Fibroblast of lung (primary cell): ENCODE data around the gene SLC37A1. TPM values are rescaled to one million over a fixed set of nuclear protein-coding genes. Genes with fewer than 3 reads are reported as not detected.

Experiments
- DNase-seq, 2 donors: peaks; one replicate each; pipeline versions ENCODE4 v3.0.0 to v3.0.0-alpha.2; 2010; ENCODE audit warnings: low read depth in 2 of 2
- H2AFZ ChIP-seq: 2 replicates; pipeline ENCODE4 v1.5.1; 2012; ENCODE audit warnings: low read length, control low read depth, inconsistent platforms
- H3K27ac ChIP-seq: 2 replicates; pipeline ENCODE4 v1.5.1; 2011; ENCODE audit warnings: low read length, control low read depth; ENCODE audit not compliant: insufficient read depth
- H3K27me3 ChIP-seq: 2 replicates; pipeline ENCODE4 v1.5.1; 2011; ENCODE audit warnings: mild to moderate bottlenecking, low read length; ENCODE audit not compliant: control insufficient read depth, insufficient read depth
- H3K36me3 ChIP-seq: 2 replicates; pipeline ENCODE4 v1.5.1; 2011; ENCODE audit warnings: low read length; ENCODE audit not compliant: control insufficient read depth, insufficient read depth
- H3K4me1 ChIP-seq: 2 replicates; pipeline ENCODE4 v1.5.1; 2011; ENCODE audit warnings: low read length; ENCODE audit not compliant: control insufficient read depth, insufficient read depth; ENCODE audit errors: extremely low read depth
- H3K4me2 ChIP-seq: 2 replicates; pipeline ENCODE4 v1.5.1; 2011; ENCODE audit warnings: low read length, control low read depth; ENCODE audit not compliant: insufficient read depth; ENCODE audit errors: extremely low read depth
- H3K4me3 ChIP-seq, 4 experiments: fragments of 200-600 bp in 1 of 4; sonication (generic) in 1 of 4; replicated peaks in 1 of 4; 2 replicates each; pipeline ENCODE4 v1.5.1; 2011 to 2016; ENCODE audit warnings: low read length in 4 of 4, low read depth in 3 of 4, mild to moderate bottlenecking in 3 of 4, control low read depth in 2 of 4, inconsistent platforms in 1 of 4, mixed read lengths in 1 of 4; ENCODE audit not compliant: insufficient read depth in 1 of 4; ENCODE audit errors: control extremely low read depth in 1 of 4
- H3K79me2 ChIP-seq: 2 replicates; pipeline ENCODE4 v1.5.1; 2012; ENCODE audit warnings: mild to moderate bottlenecking, low read length, inconsistent platforms; ENCODE audit not compliant: control insufficient read depth, insufficient read depth
- H3K9ac ChIP-seq: 2 replicates; pipeline ENCODE4 v1.5.1; 2011; ENCODE audit warnings: mild to moderate bottlenecking, low read length, control low read depth; ENCODE audit not compliant: insufficient read depth
- H3K9me3 ChIP-seq: 2 replicates; pipeline ENCODE4 v1.5.1; 2012; ENCODE audit warnings: low read depth, low read length; ENCODE audit not compliant: control insufficient read depth, insufficient read depth
- H4K20me1 ChIP-seq: 2 replicates; pipeline ENCODE4 v1.5.1; 2011; ENCODE audit warnings: low read length; ENCODE audit not compliant: control insufficient read depth, insufficient read depth; ENCODE audit errors: extremely low read depth
- EZH2 ChIP-seq: IDR thresholded peaks from 2 replicates; pipeline ENCODE4 v1.5.1; 2012; ENCODE audit warnings: low read length, control low read depth, mild to moderate bottlenecking; ENCODE audit errors: missing control alignments
- polyA plus RNA-seq, 2 donors: library from polyadenylated mRNA; depleted of rRNA in 1 of 2; stranded (reverse) in 1 of 2; unstranded in 1 of 2; fragments of >200 nt; gene quantifications; 2 replicates each; pipeline ENCODE4 v1.2.1, GENCODE V29; 2011 to 2012; ENCODE audit warnings: missing spikeins in 1 of 2
- total RNA-seq: library from RNA; depleted of rRNA; stranded (reverse); fragments of >200 nt; gene quantifications from 2 replicates; pipeline ENCODE4 v1.2.1, GENCODE V29; 2014
- TF ChIP-seq, protein P1 (sequence below), 2 donors: IDR thresholded peaks in 1 of 2; conservative IDR thresholded peaks in 1 of 2; 1 replicate in 1 of 2; 2 replicates in 1 of 2; pipeline ENCODE4 v1.5.1; 2011 to 2012; ENCODE audit warnings: low read length in 2 of 2, control low read depth in 1 of 2, inconsistent platforms in 1 of 2, low read depth in 1 of 2, mild to moderate bottlenecking in 1 of 2

SLC37A1 gene
- total and polyA plus RNA-seq, 2 donors (not counting 1 experiment from before 2014, with no cell fraction given) = 0.42 to 6.4 TPM

DNA sequence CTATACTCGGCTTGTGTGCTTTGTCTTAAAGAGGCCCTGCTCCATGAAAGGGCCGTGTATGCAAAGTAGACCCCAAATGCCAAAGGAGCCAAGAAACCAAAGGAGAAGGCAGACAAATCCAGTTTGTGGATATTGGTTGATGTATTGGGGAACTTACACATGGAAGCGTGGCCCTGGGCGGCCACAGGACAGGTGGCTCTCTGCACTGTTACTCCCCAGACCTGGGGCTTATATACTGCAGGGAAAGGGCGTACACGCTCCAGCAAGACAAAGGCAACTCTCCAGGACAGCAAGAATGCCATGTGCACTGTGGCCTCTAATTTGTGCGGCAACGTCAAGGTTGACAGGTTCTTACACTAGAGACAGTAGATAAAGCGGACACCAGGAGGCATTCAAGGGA is 42.4 kb upstream of the SLC37A1 start:
- no peak for DNase-seq
- H3K9ac ChIP-seq = no peak overlapping the region
- no peaks in the 10 kb centered on the region for H4K20me1 ChIP-seq
- no peak overlapping the region for H3K4me3 ChIP-seq
- H3K4me1 ChIP-seq = no peaks in the 10 kb centered on the region
- H2AFZ ChIP-seq = no peak overlapping the region
- no peak overlapping the region for H3K4me2 ChIP-seq
- no peaks in the 10 kb centered on the region for H3K79me2 ChIP-seq
- no peaks in the 10 kb centered on the region for H3K36me3 ChIP-seq
- no peak for TF ChIP-seq EZH2
- H3K27me3 ChIP-seq = no peaks in the 10 kb centered on the region
- no peaks in the 10 kb centered on the region for H3K9me3 ChIP-seq
- no peak overlapping the region for H3K27ac ChIP-seq

- no peaks in the 10 kb centered on the region for H3K4me1 ChIP-seq
- no peak overlapping the region for H3K27ac ChIP-seq
- no peaks in the 10 kb centered on the region for H3K27me3 ChIP-seq
- DNase-seq = no peak
- H3K4me2 ChIP-seq = no peak overlapping the region
- no peak overlapping the region for H3K4me3 ChIP-seq
- H3K79me2 ChIP-seq = no peaks in the 10 kb centered on the region
- H4K20me1 ChIP-seq = no peaks in the 10 kb centered on the region
- no peaks in the 10 kb centered on the region for H3K9me3 ChIP-seq
- no peak for TF ChIP-seq EZH2
- TF ChIP-seq, protein P1, sequence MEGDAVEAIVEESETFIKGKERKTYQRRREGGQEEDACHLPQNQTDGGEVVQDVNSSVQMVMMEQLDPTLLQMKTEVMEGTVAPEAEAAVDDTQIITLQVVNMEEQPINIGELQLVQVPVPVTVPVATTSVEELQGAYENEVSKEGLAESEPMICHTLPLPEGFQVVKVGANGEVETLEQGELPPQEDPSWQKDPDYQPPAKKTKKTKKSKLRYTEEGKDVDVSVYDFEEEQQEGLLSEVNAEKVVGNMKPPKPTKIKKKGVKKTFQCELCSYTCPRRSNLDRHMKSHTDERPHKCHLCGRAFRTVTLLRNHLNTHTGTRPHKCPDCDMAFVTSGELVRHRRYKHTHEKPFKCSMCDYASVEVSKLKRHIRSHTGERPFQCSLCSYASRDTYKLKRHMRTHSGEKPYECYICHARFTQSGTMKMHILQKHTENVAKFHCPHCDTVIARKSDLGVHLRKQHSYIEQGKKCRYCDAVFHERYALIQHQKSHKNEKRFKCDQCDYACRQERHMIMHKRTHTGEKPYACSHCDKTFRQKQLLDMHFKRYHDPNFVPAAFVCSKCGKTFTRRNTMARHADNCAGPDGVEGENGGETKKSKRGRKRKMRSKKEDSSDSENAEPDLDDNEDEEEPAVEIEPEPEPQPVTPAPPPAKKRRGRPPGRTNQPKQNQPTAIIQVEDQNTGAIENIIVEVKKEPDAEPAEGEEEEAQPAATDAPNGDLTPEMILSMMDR (conservative IDR thresholded peaks at IDR 0.05 in 1 of 2, IDR thresholded peaks at IDR 0.05 in 1 of 2; ENCODE audit: low read depth in 1 of 2, low read length in 2 of 2) = no peak
- H2AFZ ChIP-seq = no peak overlapping the region
- H3K36me3 ChIP-seq = no peaks in the 10 kb centered on the region
- no peak overlapping the region for H3K9ac ChIP-seq
Measured at GRCh38 chr21:42471716-42472330, 41.8 kb upstream of the SLC37A1 start.

- Histone ChIP-seq H3K4me3 (no peak overlapping the region), H3K4me2 (no peak overlapping the region), H3K27me3 (no peaks in the 10 kb centered on the region), H3K36me3 (no peaks in the 10 kb centered on the region), H3K4me1 (no peaks in the 10 kb centered on the region), H4K20me1 (no peaks in the 10 kb centered on the region), H3K9me3 (no peaks in the 10 kb centered on the region), H3K79me2 (no peaks in the 10 kb centered on the region), H3K27ac (no peak overlapping the region), H2AFZ (no peak overlapping the region), H3K9ac (no peak overlapping the region)
- TF ChIP-seq, protein P1 (conservative IDR thresholded peaks at IDR 0.05 in 1 of 2, IDR thresholded peaks at IDR 0.05 in 1 of 2; ENCODE audit: low read depth in 1 of 2, low read length in 2 of 2) = no peak
- TF ChIP-seq EZH2 = no peak
- no peak for DNase-seq
Measured at GRCh38 chr21:42472521-42472920, 41.1 kb upstream of the SLC37A1 start.
